IMR-90 (cell line): Measurements from ENCODE around the gene ADGRL3. TPM values are rescaled to one million over a fixed set of nuclear protein-coding genes. Genes with fewer than 3 reads are reported as not detected.
A peak's percentile ranks its signal among the peaks of the same experiment; 100 is the strongest.

Experiments
- ATAC-seq: fragments of 200-7000 bp; cut with Tn5 transposase; 2 replicates; pipeline ENCODE4 v1.9.1; 2020; ENCODE audit warnings: low read depth, mild to moderate bottlenecking, moderate library complexity
- BruUV-seq: library from RNA; stranded (reverse); fragments of 400-500 nt; replicated peaks from 2 replicates; lab custom pipeline; 2021; lab: Mats Ljungman, UMichigan
- CTCF ChIA-PET: fragments of 300-600 bp; formaldehyde crosslinking; extraction: SDS; loops from one replicate; lab custom pipeline; 2021; ENCODE audit warnings: antibody characterized with exemption; lab: Yijun Ruan, JAX
- POLR2A ChIA-PET: fragments of 300-600 bp; sonication (Branson Sonifier 250); formaldehyde crosslinking; loops from one replicate; lab custom pipeline; 2022; ENCODE audit warnings: antibody characterized with exemption; ENCODE audit not compliant: unreplicated experiment; lab: Charles Lee
- DNase-seq: peaks from one replicate; pipeline ENCODE4 v3.0.0; 2013
- H2AFZ ChIP-seq: replicated peaks from 2 replicates; pipeline ENCODE3; 2013; ENCODE audit warnings: low read length, mild to moderate bottlenecking; ENCODE audit not compliant: poor library complexity
- H2AK5ac ChIP-seq: 2 replicates; pipeline ENCODE4 v1.6.1; 2013; ENCODE audit warnings: low read depth, low read length, inconsistent platforms
- H2AK9ac ChIP-seq: replicated peaks from 2 replicates; pipeline ENCODE3; 2013; ENCODE audit warnings: mild to moderate bottlenecking, low read depth, low read length, moderate library complexity; ENCODE audit not compliant: poor library complexity
- H2BK120ac ChIP-seq: 2 replicates; pipeline ENCODE4 v1.6.1; 2013; ENCODE audit warnings: low read depth, low read length, inconsistent platforms
- H2BK15ac ChIP-seq: 3 replicates; pipeline ENCODE4 v1.6.1; 2013; ENCODE audit warnings: low read depth, low read length, inconsistent platforms
- H2BK20ac ChIP-seq: 2 replicates; pipeline ENCODE4 v1.6.1; 2013; ENCODE audit warnings: low read depth, mild to moderate bottlenecking, inconsistent platforms, low read length, moderate library complexity
- H2BK5ac ChIP-seq: 2 replicates; pipeline ENCODE4 v1.6.1; 2013; ENCODE audit warnings: mild to moderate bottlenecking, low read depth, low read length, inconsistent platforms; ENCODE audit not compliant: poor library complexity, severe bottlenecking
- H3K14ac ChIP-seq: replicated peaks from 2 replicates; pipeline ENCODE4 v1.6.1; 2013; ENCODE audit warnings: low read depth, low read length, inconsistent platforms
- H3K18ac ChIP-seq: 2 replicates; pipeline ENCODE4 v1.6.1; 2013; ENCODE audit warnings: low read depth, low read length, control low read depth
- H3K23ac ChIP-seq: 2 replicates; pipeline ENCODE4 v1.6.1; 2013; ENCODE audit warnings: low read depth, low read length, inconsistent platforms
- H3K27ac ChIP-seq: 2 replicates; pipeline ENCODE4 v1.5.1; 2013; ENCODE audit warnings: mild to moderate bottlenecking, control low read depth, low read length; ENCODE audit not compliant: insufficient read depth
- H3K27me3 ChIP-seq: 2 replicates; pipeline ENCODE4 v1.6.1; 2013; ENCODE audit warnings: low read length; ENCODE audit not compliant: control insufficient read depth, insufficient read depth
- H3K36me3 ChIP-seq: 2 replicates; pipeline ENCODE4 v1.6.1; 2013; ENCODE audit warnings: low read length, mixed read lengths; ENCODE audit not compliant: control insufficient read depth, insufficient read depth
- H3K4ac ChIP-seq: 2 replicates; pipeline ENCODE4 v1.6.1; 2013; ENCODE audit warnings: low read depth, low read length, inconsistent platforms
- H3K4me1 ChIP-seq: 2 replicates; pipeline ENCODE4 v1.6.1; 2013; ENCODE audit warnings: low read length, mixed read lengths; ENCODE audit not compliant: control insufficient read depth, insufficient read depth
- H3K4me2 ChIP-seq: 2 replicates; pipeline ENCODE4 v1.6.1; 2013; ENCODE audit warnings: low read depth, mild to moderate bottlenecking, control low read depth, low read length, moderate library complexity
- H3K4me3 ChIP-seq: 2 replicates; pipeline ENCODE4 v1.5.1; 2013; ENCODE audit warnings: low read depth, mild to moderate bottlenecking, control low read depth, low read length, moderate library complexity; ENCODE audit not compliant: insufficient read depth
- H3K56ac ChIP-seq: 2 replicates; pipeline ENCODE4 v1.6.1; 2013; ENCODE audit warnings: low read length, inconsistent platforms; ENCODE audit not compliant: insufficient read depth; ENCODE audit errors: extremely low read depth
- H3K79me1 ChIP-seq, 2 experiments: 2 replicates each; pipeline ENCODE4 v1.6.1; 2013; ENCODE audit warnings: low read length in 2 of 2, inconsistent platforms in 1 of 2, low read depth in 1 of 2
- H3K9ac ChIP-seq: 2 replicates; pipeline ENCODE4 v1.6.1; 2013; ENCODE audit warnings: low read depth, low read length, control low read depth
- H3K9me1 ChIP-seq: 2 replicates; pipeline ENCODE4 v1.6.1; 2013; ENCODE audit warnings: low read length, inconsistent platforms; ENCODE audit not compliant: insufficient read depth
- H3K9me3 ChIP-seq: 2 replicates; pipeline ENCODE4 v1.6.1; 2013; ENCODE audit warnings: low read length; ENCODE audit not compliant: control insufficient read depth, insufficient read depth
- H4K20me1 ChIP-seq: 2 replicates; pipeline ENCODE4 v1.6.1; 2013; ENCODE audit warnings: low read length, inconsistent platforms; ENCODE audit not compliant: insufficient read depth
- H4K5ac ChIP-seq: 2 replicates; pipeline ENCODE4 v1.6.1; 2013; ENCODE audit warnings: mild to moderate bottlenecking, low read depth, low read length, control low read depth
- H4K8ac ChIP-seq, 2 experiments: 2 replicates each; pipeline ENCODE4 v1.6.1; 2013; ENCODE audit warnings: low read depth in 2 of 2, low read length in 2 of 2, control low read depth in 1 of 2, inconsistent platforms in 1 of 2
- H4K91ac ChIP-seq: 2 replicates; pipeline ENCODE4 v1.6.1; 2013; ENCODE audit warnings: low read depth, low read length, inconsistent platforms; ENCODE audit not compliant: insufficient read depth
- MXI1 ChIP-seq: IDR thresholded peaks from 2 replicates; pipeline ENCODE4 v1.6.1; 2012; ENCODE audit warnings: low read depth, mild to moderate bottlenecking, low read length, moderate library complexity, borderline replicate concordance
- WGBS, 2 experiments: methylation state at CpG; one replicate each; pipeline versions ENCODE4 v1.1.5 to v1.1.7; 2013; ENCODE audit warnings: missing lambda C conversion rate in 2 of 2; ENCODE audit not compliant: insufficient read length in 1 of 2; ENCODE audit errors: extremely low coverage in 2 of 2; 5-methylcytosine and 5-hydroxymethylcytosine counted together
- dilution Hi-C: fragments of 300-500 bp; cut with HindIII; formaldehyde crosslinking; loops from one replicate; pipeline ENCODE4 v1.14.3; 2018; ENCODE audit warnings: low sequenced_read_pairs; ENCODE audit not compliant: unreplicated experiment
- in situ Hi-C: fragments of 300-500 bp; cut with MboI; formaldehyde crosslinking; loops from 3 replicates; pipeline ENCODE4 v1.14.3; 2019; ENCODE audit warnings: low sequenced_read_pairs, inconsistent platforms, mixed read lengths
- intact Hi-C: fragments of 100-400 bp; cut with micrococcal nuclease; formaldehyde crosslinking; loops from 2 replicates; pipeline ENCODE4 v1.10.0; 2022
- polyA plus RNA-seq, 3 experiments: library from polyadenylated mRNA; depleted of rRNA; stranded (reverse); fragments of >200 nt; gene quantifications; 2 replicates each; pipeline ENCODE4 v1.2.3, GENCODE V29; 2012; ENCODE audit warnings: low replicate concordance in 1 of 3
- total RNA-seq: library from RNA; depleted of rRNA; stranded (reverse); fragments of >200 nt; gene quantifications from 2 replicates; pipeline ENCODE4 v1.2.3, GENCODE V29; 2012

The ADGRL3 gene
- total and polyA plus RNA-seq, 2 of the 4 experiments (the other 2 are of a cell fraction) = 0.46 to 2.5 TPM

- H2BK15ac ChIP-seq = no peak overlapping the region
- H3K23ac ChIP-seq = no peak overlapping the region
- no peak overlapping the region for H3K4me2 ChIP-seq
- H3K4ac ChIP-seq = no peak overlapping the region
- no peak overlapping the region for H3K27ac ChIP-seq
- no TSS peak for BruUV-seq
- DNase-seq (peak; percentile 11), ATAC-seq (no peak)
- no peak overlapping the region for H3K9ac ChIP-seq
- H4K20me1 ChIP-seq = no peaks in the 10 kb centered on the region
- no peak overlapping the region for H4K8ac ChIP-seq
- H2AFZ ChIP-seq = no peak overlapping the region
- no CpG with 5 or more reads among the region's 1 CpG for WGBS, 2 experiments
- no peak overlapping the region for H3K56ac ChIP-seq
- H3K9me3 ChIP-seq = no peaks in the 10 kb centered on the region
- ChIA-PET POLR2A (no interaction called here), CTCF (no interaction called here)
- intact Hi-C loops (no loop called here), in situ Hi-C loops (no loop called here), dilution Hi-C loops (no loop called here)
- no peak overlapping the region for H3K4me3 ChIP-seq
- no peak for TF ChIP-seq MXI1
- H2AK5ac ChIP-seq = no peak overlapping the region
- H3K9me1 ChIP-seq = no peaks in the 10 kb centered on the region
- no peak overlapping the region for H2BK20ac ChIP-seq
- no peak overlapping the region for H3K14ac ChIP-seq
- no peak overlapping the region for H2AK9ac ChIP-seq
- no peak overlapping the region for H2BK5ac ChIP-seq
- H3K18ac ChIP-seq = no peak overlapping the region
- H4K91ac ChIP-seq = no peak overlapping the region
- no peaks in the 10 kb centered on the region for H3K27me3 ChIP-seq
- H3K36me3 ChIP-seq = no peaks in the 10 kb centered on the region
- no peaks in the 10 kb centered on the region for H3K79me1 ChIP-seq
- no peak overlapping the region for H2BK120ac ChIP-seq
- H4K5ac ChIP-seq = no peak overlapping the region
- H3K4me1 ChIP-seq = no peaks in the 10 kb centered on the region
Observed at GRCh38 chr4:61520681-61521160, 320.6 kb downstream of the ADGRL3 start.
